SK-N-MC (cell line): ENCODE measurements around the gene CCL20.

Experiments used
- DNase-seq: peaks from one replicate; pipeline ENCODE4 v3.0.0-alpha.2; 2011; ENCODE audit warnings: low read depth, low spot score
- H3K27ac ChIP-seq: fragments of 200-600 bp; sonication (generic); 2 replicates; pipeline ENCODE4 v1.5.1; 2016; ENCODE audit warnings: mixed run types
- H3K36me3 ChIP-seq: fragments of 200-600 bp; sonication (generic); 2 replicates; pipeline ENCODE4 v1.6.1; 2017; ENCODE audit warnings: antibody characterized with exemption, low read length, mixed read lengths; ENCODE audit not compliant: insufficient read depth
- H3K4me3 ChIP-seq: fragments of 200-600 bp; sonication (generic); 2 replicates; pipeline ENCODE4 v1.5.1; 2016
- H3K9ac ChIP-seq: fragments of 200-600 bp; sonication (generic); 2 replicates; pipeline ENCODE4 v1.8.0; 2017; ENCODE audit warnings: mixed run types, mixed read lengths; ENCODE audit not compliant: insufficient read length
- H3K9me3 ChIP-seq: fragments of 200-600 bp; sonication (generic); 2 replicates; pipeline ENCODE4 v1.6.1; 2017; ENCODE audit warnings: low read depth, mild to moderate bottlenecking, antibody characterized with exemption, low read length, moderate library complexity, mixed read lengths
- EZH2 ChIP-seq: fragments of 200-600 bp; sonication (generic); IDR thresholded peaks from one replicate; pipeline ENCODE4 v1.6.1; 2017; ENCODE audit warnings: antibody characterized with exemption
- FOXP2 ChIP-seq: optimal IDR thresholded peaks from 2 replicates; pipeline ENCODE3; 2011; ENCODE audit warnings: mild to moderate bottlenecking, moderate library complexity; ENCODE audit not compliant: insufficient read depth; ENCODE audit errors: extremely low read length, control extremely low read depth
- POLR2AphosphoS5 ChIP-seq: IDR thresholded peaks from 2 replicates; pipeline ENCODE4 v1.6.1; 2012; ENCODE audit warnings: mild to moderate bottlenecking, low read depth, low read length, borderline replicate concordance

The CCL20 gene

DNA sequence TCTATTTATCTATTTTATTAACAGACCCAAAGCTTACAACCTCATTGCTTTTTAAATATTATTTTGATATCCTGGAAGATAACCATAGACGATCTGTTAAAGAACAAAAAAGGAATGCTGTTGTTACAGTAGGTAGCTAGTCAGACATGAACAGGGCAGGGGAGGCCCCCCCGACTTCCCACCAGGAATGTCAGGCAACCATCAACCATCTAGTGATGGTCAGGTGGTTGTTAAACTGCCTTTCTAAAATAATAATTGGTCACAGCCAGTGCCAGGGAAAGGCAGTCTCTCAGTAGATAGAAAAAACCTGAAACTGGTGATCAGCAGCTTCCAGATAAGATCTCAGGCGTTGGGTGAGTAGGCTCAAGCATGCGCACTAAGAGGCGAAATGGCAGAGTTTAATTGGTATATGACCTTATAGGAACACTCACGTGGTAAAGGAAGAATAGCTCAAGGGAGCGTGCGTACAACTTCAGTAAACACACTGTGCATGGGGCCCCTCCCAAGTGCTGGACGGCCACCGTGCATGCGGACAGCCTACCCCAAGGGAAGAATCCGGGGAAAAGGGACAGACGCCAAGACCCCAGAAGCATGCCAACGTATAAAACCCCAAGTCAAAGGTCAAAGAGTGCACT is 32.5 kb upstream of the CCL20 start:
- Histone ChIP-seq H3K27ac (no peak overlapping the region), H3K9me3 (no peaks in the 10 kb centered on the region), H3K4me3 (no peak overlapping the region), H3K36me3 (no peaks in the 10 kb centered on the region), H3K9ac (no peak overlapping the region)
- TF ChIP-seq FOXP2 (no peak), EZH2 (no peak), POLR2AphosphoS5 (no peak)
- no peak for DNase-seq

DNA sequence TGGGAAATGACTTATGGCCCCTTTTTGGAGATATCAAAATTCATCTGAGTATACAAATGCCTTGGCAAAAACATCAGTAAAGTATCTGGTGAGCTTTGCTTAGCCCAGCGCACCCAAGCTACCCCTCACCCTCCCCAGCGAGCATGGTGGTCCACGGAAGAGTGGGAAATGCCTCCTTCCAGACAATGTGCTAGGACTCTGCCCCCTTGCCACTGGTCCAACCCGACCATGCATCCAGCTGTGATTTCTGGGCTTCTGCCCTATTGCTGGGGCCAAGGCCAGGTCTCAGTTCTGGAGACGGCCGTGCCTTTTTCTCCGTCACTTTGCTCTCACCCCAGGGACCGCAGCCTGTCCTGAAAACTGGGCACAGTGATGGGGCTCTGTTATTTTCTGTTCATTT is 31.8 kb upstream of the CCL20 start:
- H3K9ac ChIP-seq: no peak overlapping the region
- no peak overlapping the region for H3K27ac ChIP-seq
- H3K36me3 ChIP-seq: no peaks in the 10 kb centered on the region
- H3K4me3 ChIP-seq: no peak overlapping the region
- TF ChIP-seq FOXP2 (no peak), EZH2 (no peak), POLR2AphosphoS5 (no peak)
- no peaks in the 10 kb centered on the region for H3K9me3 ChIP-seq
- no peak for DNase-seq

DNA sequence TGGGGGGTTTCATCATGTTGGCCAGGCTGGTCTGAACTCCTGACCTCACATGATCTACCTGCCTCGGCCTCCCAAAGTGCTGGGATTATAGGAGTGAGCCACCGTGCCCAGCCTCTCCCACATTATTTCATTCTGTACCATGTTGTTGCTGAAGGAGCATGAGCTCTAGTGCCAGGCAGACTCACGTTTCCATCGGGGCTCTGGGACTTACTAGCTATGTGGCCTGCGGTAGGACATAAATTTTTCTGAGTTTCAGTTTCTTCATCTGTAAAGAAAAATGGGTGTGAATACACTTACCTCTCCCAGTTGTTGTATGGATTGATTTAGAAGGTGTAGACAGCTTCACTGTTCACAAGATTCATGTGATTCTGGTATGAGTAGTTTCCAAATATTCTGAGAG is 30.8 kb upstream of the CCL20 start:
- H3K4me3 ChIP-seq: no peak overlapping the region
- H3K9ac ChIP-seq: no peak overlapping the region

DNA sequence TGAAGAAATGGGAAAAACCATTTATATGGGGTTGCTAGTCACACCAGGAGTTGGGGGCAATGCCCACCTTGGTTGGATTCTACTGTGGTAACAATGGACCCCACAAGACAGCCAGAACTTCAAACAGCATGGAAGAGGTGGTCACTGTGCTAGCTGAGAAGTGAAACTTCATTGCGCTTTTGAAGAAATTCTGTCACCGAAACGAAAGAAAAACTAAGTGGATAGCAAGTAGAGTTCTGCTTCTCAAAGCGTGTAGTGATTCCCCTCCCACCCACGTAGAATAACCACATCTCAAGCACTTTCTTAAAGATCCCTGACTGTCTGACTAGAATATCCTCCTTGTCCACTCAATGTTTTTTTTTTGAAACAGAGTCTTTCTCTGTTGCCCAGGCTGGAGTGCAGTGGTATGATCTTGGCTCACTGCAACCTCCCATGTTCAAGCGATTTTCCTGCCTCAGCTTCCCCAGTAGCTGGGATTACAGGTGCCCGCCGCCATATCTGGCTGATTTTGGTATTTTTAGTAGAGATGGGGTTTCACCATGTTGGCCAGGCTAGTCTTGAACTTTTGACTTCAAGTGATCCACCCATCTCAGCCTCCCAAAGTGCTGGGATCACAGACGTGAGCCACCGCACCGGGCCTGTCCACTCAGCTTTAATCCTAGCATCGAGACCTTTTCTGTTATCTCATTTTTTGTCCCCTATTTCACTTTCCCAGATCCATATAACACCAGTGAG is 30.1 kb upstream of the CCL20 start:
- Histone ChIP-seq H3K9ac (no peak overlapping the region), H3K9me3 (no peaks in the 10 kb centered on the region), H3K4me3 (no peak overlapping the region), H3K27ac (no peak overlapping the region), H3K36me3 (no peaks in the 10 kb centered on the region)
- TF ChIP-seq EZH2 (no peak), POLR2AphosphoS5 (no peak), FOXP2 (no peak)
- no peak for DNase-seq

More for the DNA sequence above, 30.8 kb upstream of the CCL20 start:
- DNase-seq: no peak
- no peak for TF ChIP-seq POLR2AphosphoS5
- no peak for TF ChIP-seq FOXP2
- TF ChIP-seq EZH2: no peak
- H3K9me3 ChIP-seq: no peaks in the 10 kb centered on the region
- H3K36me3 ChIP-seq: no peaks in the 10 kb centered on the region
- no peak overlapping the region for H3K27ac ChIP-seq

DNA sequence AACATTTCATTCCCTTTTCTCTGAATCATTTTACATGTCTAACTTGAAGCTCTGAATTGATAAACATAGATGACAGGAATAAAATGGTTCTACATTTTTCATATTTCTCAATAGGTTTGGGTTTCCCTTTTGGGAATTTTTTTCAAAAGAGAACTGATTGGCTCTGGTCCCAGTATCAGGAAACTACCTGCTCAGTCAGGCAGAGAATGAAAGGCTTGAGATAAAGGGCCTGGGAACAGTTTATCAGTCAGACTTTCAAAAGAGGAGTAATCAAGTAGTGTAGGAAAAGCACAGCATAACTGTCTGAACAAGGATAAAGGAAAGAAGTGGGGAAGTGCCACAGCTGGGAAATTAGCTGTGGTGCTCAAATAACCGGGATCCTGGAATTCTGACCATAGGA is 28.3 kb upstream of the CCL20 start:
- no peak overlapping the region for H3K9ac ChIP-seq
- H3K27ac ChIP-seq: no peak overlapping the region
- no peaks in the 10 kb centered on the region for H3K36me3 ChIP-seq
- H3K9me3 ChIP-seq: no peaks in the 10 kb centered on the region
- no peak overlapping the region for H3K4me3 ChIP-seq
- no peak for DNase-seq
- no peak for TF ChIP-seq FOXP2
- no peak for TF ChIP-seq POLR2AphosphoS5
- no peak for TF ChIP-seq EZH2

DNA sequence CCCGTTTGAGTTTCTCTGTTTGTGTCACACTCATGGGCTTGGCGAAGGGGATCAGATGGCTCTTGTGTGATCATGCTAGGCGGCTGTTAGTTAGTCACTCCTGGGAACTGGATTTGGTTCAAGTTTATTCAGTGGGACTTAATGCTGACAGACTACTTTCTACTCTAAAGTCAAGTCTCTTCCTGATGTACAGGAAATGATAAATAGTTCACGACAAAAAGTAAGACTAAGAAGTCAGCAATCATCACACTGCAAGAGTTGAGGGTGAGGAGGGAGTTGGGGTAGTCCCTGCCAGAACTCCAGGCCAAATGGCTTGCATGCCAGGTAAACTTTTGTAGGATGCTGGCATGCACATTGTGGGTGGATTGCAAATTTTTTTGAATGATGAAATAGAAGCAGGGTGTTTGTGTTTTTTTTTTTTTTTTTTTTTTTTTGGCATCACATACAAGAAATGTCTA is 25.1 kb upstream of the CCL20 start:
- no peak for TF ChIP-seq EZH2
- TF ChIP-seq POLR2AphosphoS5: no peak
- no peak for TF ChIP-seq FOXP2
- no peak overlapping the region for H3K27ac ChIP-seq
- H3K9ac ChIP-seq: no peak overlapping the region
- no peak for DNase-seq
- H3K4me3 ChIP-seq: no peak overlapping the region
- no peaks in the 10 kb centered on the region for H3K36me3 ChIP-seq
- H3K9me3 ChIP-seq: no peaks in the 10 kb centered on the region

DNA sequence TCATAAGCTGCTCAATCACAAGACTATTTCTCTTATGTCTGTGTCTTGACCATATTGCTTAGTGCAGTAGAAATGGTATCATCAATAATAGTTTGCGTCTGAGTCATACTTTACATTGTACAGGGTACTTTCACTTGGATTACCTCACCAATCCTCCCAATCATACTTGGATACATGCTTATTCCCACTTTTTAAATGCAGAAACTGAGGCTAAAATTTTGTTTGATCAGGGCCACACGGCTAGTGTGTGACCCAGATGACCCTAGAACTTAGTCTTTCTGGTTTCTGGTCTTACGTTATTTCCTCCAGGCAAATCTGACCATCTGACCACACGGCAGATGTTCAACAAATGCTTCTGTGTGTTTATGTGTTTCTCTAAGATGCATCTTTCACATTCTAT is 23.8 kb upstream of the CCL20 start:
- TF ChIP-seq POLR2AphosphoS5 (no peak), EZH2 (no peak), FOXP2 (no peak)
- no peak overlapping the region for H3K9ac ChIP-seq
- no peak overlapping the region for H3K27ac ChIP-seq
- no peaks in the 10 kb centered on the region for H3K36me3 ChIP-seq
- no peak overlapping the region for H3K4me3 ChIP-seq
- H3K9me3 ChIP-seq: no peaks in the 10 kb centered on the region
- DNase-seq: no peak

DNA sequence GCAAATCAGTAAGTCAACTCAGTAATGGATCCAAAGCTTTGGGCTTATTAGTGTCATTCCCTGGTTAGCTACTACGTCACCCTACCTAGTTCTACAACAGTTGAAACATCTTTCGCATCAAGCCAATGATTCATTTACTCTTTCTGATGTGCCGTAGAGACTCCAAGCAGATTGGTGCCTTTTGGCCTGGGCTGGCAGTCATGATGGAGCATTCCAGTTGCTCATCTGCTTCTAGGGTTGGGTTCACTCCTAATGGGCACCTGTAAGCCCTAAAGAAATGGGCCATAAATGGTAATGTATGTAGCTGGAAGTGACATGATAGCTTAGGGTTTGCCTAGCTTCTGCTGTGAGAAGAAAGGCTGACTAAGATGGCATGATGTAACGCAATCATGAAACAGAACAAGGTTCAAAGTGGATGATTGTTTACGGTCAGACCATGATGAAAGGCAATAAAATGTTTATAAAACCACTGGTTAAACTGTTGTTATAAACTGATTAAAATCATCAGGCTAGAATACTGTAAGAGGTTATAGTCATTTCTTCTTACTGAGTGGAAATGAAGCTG is 20.4 kb upstream of the CCL20 start:
- Histone ChIP-seq H3K4me3 (no peak overlapping the region), H3K36me3 (no peaks in the 10 kb centered on the region), H3K27ac (no peak overlapping the region), H3K9me3 (no peaks in the 10 kb centered on the region), H3K9ac (no peak overlapping the region)
- DNase-seq: no peak
- TF ChIP-seq EZH2: no peak
- TF ChIP-seq FOXP2: no peak
- no peak for TF ChIP-seq POLR2AphosphoS5
